Stimulated activated CD8-positive, alpha-beta memory T cell treated with anti-CD3 and anti-CD28 coated beads, Interleukin-7, amount 100 ng/mL, for 48 hours (primary cell): ENCODE measurements around the gene CBFA2T3.
"Not testable (repeated sequence)": the region's sequence is repeated elsewhere in the genome, so short reads cannot be mapped to it uniquely, and the experiment has no call there.

Source experiments
- DNase-seq, 2 donors: peaks; one replicate each; pipeline ENCODE4 v3.0.0-alpha.2; 2020; ENCODE audit warnings: low read depth in 1 of 2; ENCODE audit errors: extremely low read depth in 1 of 2

Gene CBFA2T3

DNA sequence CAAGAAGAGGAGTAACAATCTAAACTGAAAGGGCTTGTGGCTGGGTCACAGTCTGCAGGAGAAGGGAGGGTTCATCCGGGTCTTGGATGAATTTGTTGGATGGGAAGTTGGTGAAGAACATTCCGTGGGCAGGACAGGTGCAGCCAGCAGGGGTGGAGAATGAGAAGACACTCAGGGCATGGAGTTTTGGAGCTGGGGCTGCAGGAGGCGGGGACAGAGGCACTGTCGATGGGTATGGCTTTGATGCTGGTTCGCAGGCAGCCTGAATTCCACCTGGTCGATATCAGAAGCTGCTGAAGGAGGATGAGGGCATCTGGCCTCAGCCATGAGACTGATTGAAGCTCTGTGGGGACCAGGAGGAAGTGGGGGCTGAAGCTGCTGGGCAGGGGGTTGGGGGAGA is 36.1 kb upstream of the CBFA2T3 start:
- no peak for DNase-seq

- DNase-seq = no peak
Measured at GRCh38 chr16:89012622-89012995, 35.6 kb upstream of the CBFA2T3 start.

DNA sequence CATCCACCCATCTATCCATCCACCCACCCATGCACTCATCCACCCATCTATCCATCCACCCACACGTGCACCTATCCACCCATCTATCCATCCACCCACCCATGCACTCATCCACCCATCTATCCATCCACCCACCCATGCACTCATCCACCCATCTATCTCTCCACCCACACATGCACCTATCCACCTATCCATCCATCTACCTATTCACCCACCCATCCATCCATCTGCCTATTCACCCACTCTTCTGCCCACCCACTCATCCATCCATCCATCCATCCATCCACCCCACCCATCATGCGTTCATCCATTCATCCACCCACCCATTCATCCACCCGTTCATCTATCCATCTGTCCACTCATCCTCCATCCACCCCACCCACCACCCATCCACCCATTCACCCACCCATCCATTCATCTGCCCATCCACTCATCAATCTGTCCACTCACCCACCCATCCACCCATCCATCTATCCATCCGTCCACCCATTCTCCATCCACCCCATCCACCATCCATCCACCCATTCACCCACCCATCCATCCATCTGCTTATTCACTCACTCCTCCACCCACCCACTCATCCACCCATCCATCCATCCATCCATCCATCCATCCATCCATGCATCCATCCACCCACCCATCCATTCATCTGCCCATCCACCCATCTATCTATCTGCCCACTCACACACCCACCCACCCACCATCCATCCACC is 35.1 kb upstream of the CBFA2T3 start:
- DNase-seq = no peak

DNA sequence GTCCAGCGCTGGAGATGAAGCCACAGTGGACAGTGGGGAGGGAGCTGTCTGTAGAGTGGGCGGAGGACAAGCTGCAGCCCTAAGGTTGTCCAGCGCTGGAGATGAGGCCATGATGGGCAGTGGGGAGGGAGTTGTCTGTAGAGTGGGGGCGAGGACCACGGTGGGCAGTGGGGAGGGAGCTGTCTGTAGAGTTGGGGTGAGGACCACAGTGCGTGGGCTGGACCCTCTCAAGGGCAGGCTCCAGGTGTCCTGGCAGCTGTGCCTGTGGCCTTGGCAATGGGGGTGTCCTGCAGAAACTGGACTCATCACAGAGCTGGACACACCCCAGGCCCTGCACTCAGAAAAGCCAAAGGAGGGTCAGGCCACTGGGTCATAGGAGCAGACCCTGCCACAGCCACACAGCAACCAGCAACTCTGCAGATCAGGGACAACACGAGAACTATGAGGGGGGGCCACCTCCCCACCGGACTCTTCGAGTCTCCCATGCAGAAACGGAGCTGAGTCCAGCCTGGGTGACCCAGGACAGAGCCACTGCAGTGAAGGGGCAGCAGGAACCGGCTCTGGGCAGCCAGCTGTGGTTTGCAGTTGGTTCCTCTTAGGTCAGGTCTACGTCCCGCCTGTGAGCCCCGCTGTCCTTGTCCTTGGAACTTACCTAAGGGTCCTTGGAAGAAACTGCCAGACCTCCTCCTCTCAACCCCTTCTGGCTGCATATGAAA is 33.4 kb upstream of the CBFA2T3 start:
- no peak for DNase-seq

- DNase-seq = no peak
Measured at GRCh38 chr16:89009343-89010209, 32.6 kb upstream of the CBFA2T3 start.

DNA sequence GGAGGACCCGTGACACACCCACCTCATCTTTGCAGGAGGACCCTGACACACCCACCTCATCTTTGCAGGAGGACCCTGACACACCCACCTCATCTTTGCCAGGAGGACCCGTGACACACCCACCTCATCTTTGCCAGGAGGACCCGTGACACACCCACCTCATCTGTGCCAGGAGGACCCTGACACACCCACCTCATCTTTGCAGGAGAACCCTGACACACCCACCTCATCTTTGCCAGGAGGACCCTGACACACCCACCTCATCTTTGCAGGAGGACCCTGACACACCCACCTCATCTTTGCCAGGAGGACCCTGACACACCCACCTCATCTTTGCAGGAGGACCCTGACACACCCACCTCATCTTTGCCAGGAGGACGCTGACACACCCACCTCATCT is 31.8 kb upstream of the CBFA2T3 start:
- DNase-seq = not testable (repeated sequence)

GRCh38 chr16:89007371-89008249 is 30.6 kb upstream of the CBFA2T3 start:
- no peak for DNase-seq

- DNase-seq = no peak
Measured at GRCh38 chr16:89006036-89006752, 29.2 kb upstream of the CBFA2T3 start.

DNA sequence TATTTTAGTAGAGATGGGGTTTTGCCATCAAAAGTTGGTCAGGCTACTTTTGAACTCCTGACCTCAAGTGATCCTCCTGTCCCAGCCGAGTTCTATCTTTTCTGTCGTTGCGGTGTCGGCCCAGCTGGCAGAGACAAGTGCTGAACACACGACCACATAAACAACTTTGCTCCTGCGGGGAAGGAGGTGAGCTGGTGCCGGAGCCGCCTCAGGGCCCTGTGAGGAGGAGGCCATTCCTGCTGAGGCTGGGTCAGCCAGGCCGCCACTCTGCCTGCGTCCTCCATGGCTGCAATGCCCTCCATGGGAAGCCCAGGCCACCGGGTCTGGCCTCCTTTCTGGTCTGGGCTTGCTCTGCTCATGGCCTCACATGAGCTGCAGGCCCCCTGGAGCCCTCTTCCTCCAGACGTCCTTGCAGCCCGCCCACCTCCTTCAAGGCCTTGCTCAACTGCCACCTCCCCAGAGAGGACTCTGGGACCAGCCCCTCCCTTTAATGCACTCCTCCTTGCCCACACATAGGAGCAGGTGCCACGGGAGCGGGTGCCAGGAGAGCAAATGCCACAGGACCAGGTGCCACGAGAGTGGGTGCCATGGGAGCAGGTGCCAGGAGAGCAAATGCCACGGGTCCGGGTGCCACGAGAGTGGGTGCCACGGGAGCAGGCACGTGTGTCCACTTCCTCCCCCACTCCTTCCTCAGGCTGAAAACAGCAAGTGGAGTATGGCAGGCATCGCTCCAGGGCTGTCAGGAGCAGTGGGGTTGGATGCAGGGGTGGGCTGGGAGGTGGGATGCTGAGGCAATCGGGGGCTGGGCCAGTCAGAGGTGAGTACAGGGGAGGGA is 28.4 kb upstream of the CBFA2T3 start:
- DNase-seq = no peak

GRCh38 chr16:89004209-89004831 is 27.3 kb upstream of the CBFA2T3 start:
- DNase-seq = no peak

DNA sequence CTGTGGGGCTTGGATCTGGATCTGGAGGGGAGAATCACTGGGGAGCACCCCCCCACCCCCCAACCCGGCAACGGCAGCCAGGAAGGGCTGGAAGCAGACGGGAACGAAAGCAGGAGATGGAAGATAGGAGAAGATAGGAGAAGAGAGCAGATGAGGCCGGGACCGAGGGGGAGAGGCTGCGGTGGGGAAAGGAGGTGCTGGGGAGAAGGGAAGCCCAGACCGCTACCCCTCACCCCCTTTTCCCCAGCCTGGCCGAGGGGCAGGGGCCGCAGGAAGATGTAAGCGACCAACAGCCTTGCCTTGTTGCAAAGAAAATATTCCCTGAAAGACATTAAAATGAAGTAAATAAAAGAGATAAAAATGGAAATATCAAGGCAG is 26.8 kb upstream of the CBFA2T3 start:
- DNase-seq = no peak

GRCh38 chr16:89002851-89003830 is 26.1 kb upstream of the CBFA2T3 start:
- DNase-seq = no peak

GRCh38 chr16:89002081-89002480 is 25.1 kb upstream of the CBFA2T3 start:
- DNase-seq = not testable (repeated sequence)

- DNase-seq = no peak
Measured at GRCh38 chr16:89001117-89002027, 24.4 kb upstream of the CBFA2T3 start.

DNA sequence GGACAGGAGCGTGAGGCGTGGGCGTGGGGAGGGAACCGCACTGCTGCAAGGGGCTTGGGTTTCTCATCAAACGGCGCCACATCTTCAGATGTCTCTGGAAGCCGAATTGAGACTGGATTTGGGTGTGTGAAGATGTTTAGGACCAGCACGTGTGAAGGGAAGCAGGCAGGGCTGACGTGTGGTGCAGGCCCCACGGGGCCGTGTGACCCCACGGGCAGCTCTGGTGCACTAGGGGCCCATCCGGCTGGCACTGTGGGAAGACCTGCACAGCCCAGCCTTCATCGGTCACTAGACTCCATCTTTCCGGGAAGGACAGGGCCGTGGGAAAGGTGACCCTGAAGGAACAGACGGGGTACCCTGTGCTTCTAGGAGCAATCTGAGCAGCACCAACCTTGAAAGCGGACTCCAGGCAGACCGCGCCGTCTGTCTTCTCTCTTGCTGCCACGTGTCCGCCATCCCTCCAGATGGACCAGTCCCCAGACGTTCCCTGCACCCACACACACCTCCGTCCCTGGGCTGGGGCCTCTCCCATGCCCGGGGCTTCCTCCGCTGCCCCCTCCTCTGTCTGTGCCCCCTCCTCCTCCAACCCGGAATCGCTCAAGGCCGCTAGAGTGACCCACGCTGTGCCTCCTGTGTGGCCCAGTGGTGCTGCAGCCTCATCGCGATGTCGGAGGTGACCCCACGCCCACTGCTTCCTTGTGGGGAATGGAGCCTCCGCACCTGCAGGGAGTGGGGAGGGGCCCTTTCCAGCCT is 23.4 kb upstream of the CBFA2T3 start:
- no peak for DNase-seq
